ENCODE measurements around the gene SSNA1.
A peak's percentile ranks its signal among the peaks of the same experiment; 100 is the strongest.

SSNA1 gene

GRCh38 chr9:137146527-137146918, 42.0 kb upstream of the SSNA1 start:
- Histone ChIP-seq H3K4me3 (ENCODE audit: low read length) (no peak overlapping the region), H3K27me3 (ENCODE audit: insufficient read depth, low read length) (peaks cover 41% of the 10 kb centered on the region), H3K4me1 (ENCODE audit: insufficient read depth, low read length) (no peaks in the 10 kb centered on the region), H3K36me3 (ENCODE audit: insufficient read depth, low read length) (no peaks in the 10 kb centered on the region), H3K9me3 (ENCODE audit: insufficient read depth, low read depth, low read length) (no peaks in the 10 kb centered on the region), H3K9ac (ENCODE audit: low read depth, low read length) (no peak overlapping the region), H3K27ac (ENCODE audit: low read depth, low read length) (no peak overlapping the region)
- 81% methylated on average over 8 of the region's 9 CpGs for WGBS

GRCh38 chr9:137147091-137147792, 41.2 kb upstream of the SSNA1 start:
- Histone ChIP-seq H3K4me3 (ENCODE audit: low read length) (no peak overlapping the region), H3K36me3 (ENCODE audit: insufficient read depth, low read length) (no peaks in the 10 kb centered on the region), H3K27ac (ENCODE audit: low read depth, low read length) (no peak overlapping the region), H3K9ac (ENCODE audit: low read depth, low read length) (no peak overlapping the region), H3K9me3 (ENCODE audit: insufficient read depth, low read depth, low read length) (no peaks in the 10 kb centered on the region), H3K4me1 (ENCODE audit: insufficient read depth, low read length) (no peaks in the 10 kb centered on the region), H3K27me3 (ENCODE audit: insufficient read depth, low read length) (peaks cover 34% of the 10 kb centered on the region)
- WGBS: 91% methylated on average over 26 of the region's 26 CpGs

DNA sequence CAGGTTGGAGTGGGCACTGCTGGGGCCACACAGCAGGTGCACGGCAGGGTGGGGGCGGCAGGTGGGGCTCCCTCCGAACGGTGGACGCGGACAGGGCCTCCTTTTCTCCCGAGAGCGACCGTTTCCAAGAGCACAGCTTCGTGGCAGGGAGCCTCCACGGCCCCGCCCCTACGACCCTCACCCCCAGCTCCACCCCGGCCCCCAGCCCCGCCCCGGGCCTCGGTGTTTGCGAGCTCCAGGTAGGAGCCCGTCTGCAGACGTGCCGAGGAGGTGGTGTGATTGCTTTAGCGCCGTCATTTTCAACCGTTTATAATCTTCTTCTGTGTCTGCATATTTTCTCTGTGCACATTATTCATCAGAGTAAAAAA, 40.7 kb upstream of the SSNA1 start:
- WGBS: 52% methylated on average over 23 of the region's 24 CpGs

DNA sequence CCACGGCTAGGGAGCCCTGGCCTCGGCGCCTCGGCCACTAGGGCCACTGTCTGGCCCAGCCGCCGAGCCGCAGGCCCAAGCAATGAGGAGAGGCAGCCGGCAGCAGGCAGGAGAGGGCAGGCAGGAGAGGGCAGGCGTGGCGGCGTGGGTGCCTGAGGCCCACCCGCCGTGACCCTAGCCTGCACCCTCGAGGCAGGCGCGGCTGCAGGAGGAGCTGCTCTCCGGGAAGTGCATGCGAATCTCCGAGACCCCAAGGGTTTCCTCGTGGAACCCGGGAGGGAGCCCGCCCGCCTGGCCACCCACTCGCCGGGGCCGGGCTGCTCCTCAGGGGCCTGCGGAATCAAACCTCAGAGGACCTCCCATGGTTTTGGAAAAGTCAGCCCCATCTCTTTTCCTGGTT, 40.2 kb upstream of the SSNA1 start:
- no peaks in the 10 kb centered on the region for H3K9me3 ChIP-seq (ENCODE audit: insufficient read depth, low read depth, low read length)

More for the DNA sequence above, 40.7 kb upstream of the SSNA1 start:
- H3K9ac ChIP-seq (ENCODE audit: low read depth, low read length): no peak overlapping the region
- no peak overlapping the region for H3K4me3 ChIP-seq (ENCODE audit: low read length)
- no peaks in the 10 kb centered on the region for H3K36me3 ChIP-seq (ENCODE audit: insufficient read depth, low read length)
- no peak overlapping the region for H3K27ac ChIP-seq (ENCODE audit: low read depth, low read length)
- no peaks in the 10 kb centered on the region for H3K9me3 ChIP-seq (ENCODE audit: insufficient read depth, low read depth, low read length)
- H3K27me3 ChIP-seq (ENCODE audit: insufficient read depth, low read length): peaks cover 29% of the 10 kb centered on the region
- H3K4me1 ChIP-seq (ENCODE audit: insufficient read depth, low read length): no peaks in the 10 kb centered on the region

GRCh38 chr9:137148661-137149060, 39.8 kb upstream of the SSNA1 start:
- Histone ChIP-seq H3K27ac (ENCODE audit: low read depth, low read length) (no peak overlapping the region), H3K9ac (ENCODE audit: low read depth, low read length) (no peak overlapping the region), H3K4me3 (ENCODE audit: low read length) (no peak overlapping the region), H3K27me3 (ENCODE audit: insufficient read depth, low read length) (peaks cover 20% of the 10 kb centered on the region), H3K36me3 (ENCODE audit: insufficient read depth, low read length) (no peaks in the 10 kb centered on the region), H3K9me3 (ENCODE audit: insufficient read depth, low read depth, low read length) (no peaks in the 10 kb centered on the region), H3K4me1 (ENCODE audit: insufficient read depth, low read length) (no peaks in the 10 kb centered on the region)
- WGBS: 87% methylated on average over 19 of the region's 19 CpGs

More for the DNA sequence above, 40.2 kb upstream of the SSNA1 start:
- no peaks in the 10 kb centered on the region for H3K36me3 ChIP-seq (ENCODE audit: insufficient read depth, low read length)
- H3K27ac ChIP-seq (ENCODE audit: low read depth, low read length): no peak overlapping the region
- no peak overlapping the region for H3K9ac ChIP-seq (ENCODE audit: low read depth, low read length)
- H3K4me3 ChIP-seq (ENCODE audit: low read length): no peak overlapping the region
- H3K4me1 ChIP-seq (ENCODE audit: insufficient read depth, low read length): no peaks in the 10 kb centered on the region
- WGBS: 79% methylated on average over 27 of the region's 27 CpGs
- peaks cover 24% of the 10 kb centered on the region for H3K27me3 ChIP-seq (ENCODE audit: insufficient read depth, low read length)

- Histone ChIP-seq H3K27ac (ENCODE audit: low read depth, low read length) (no peak overlapping the region), H3K9ac (ENCODE audit: low read depth, low read length) (no peak overlapping the region), H3K4me1 (ENCODE audit: insufficient read depth, low read length) (no peaks in the 10 kb centered on the region), H3K36me3 (ENCODE audit: insufficient read depth, low read length) (no peaks in the 10 kb centered on the region), H3K27me3 (ENCODE audit: insufficient read depth, low read length) (peaks cover 15% of the 10 kb centered on the region), H3K9me3 (ENCODE audit: insufficient read depth, low read depth, low read length) (no peaks in the 10 kb centered on the region), H3K4me3 (ENCODE audit: low read length) (no peak overlapping the region)
- WGBS: 85% methylated on average over 5 of the region's 5 CpGs
Observed at GRCh38 chr9:137149363-137149762, 39.1 kb upstream of the SSNA1 start.

DNA sequence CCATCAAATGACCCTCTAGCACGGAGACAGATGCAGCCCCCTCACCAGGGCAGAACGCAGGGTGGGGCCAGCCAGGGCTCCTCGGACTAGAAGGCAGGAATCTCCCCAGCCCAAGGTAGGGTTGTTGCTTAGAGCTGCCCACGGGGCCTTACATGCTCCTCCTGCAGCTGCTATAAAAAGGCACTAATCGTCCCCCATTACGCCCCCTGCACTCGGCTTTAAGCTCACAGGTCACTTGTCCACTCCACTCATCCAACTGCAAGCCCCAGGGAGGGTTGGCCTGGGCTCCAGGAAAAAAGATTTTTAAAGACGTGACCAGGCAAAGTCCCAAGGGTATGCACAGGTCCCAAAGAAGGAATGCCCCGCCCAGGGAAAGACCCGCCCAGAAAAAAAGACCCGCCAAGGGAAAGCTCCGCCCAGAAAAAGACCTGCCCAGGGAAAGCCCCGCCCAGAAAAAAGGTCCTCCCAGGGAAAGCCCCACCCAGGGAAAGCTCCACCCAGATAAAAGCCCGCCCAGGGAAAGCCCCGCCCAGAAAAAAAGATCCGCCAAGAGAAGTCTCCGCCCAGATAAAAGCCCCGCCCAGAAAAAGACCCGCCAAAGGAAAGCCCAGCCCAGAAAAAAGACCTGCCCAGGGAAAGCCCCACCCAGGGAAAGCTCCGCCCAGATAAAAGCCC, 38.4 kb upstream of the SSNA1 start:
- no peak overlapping the region for H3K9ac ChIP-seq (ENCODE audit: low read depth, low read length)
- no peak overlapping the region for H3K4me3 ChIP-seq (ENCODE audit: low read length)
- H3K4me1 ChIP-seq (ENCODE audit: insufficient read depth, low read length): no peaks in the 10 kb centered on the region
- WGBS: 86% methylated on average over 20 of the region's 20 CpGs
- H3K27ac ChIP-seq (ENCODE audit: low read depth, low read length): no peak overlapping the region
- no peaks in the 10 kb centered on the region for H3K9me3 ChIP-seq (ENCODE audit: insufficient read depth, low read depth, low read length)
- peaks cover 20% of the 10 kb centered on the region for H3K27me3 ChIP-seq (ENCODE audit: insufficient read depth, low read length)
- no peaks in the 10 kb centered on the region for H3K36me3 ChIP-seq (ENCODE audit: insufficient read depth, low read length)

DNA sequence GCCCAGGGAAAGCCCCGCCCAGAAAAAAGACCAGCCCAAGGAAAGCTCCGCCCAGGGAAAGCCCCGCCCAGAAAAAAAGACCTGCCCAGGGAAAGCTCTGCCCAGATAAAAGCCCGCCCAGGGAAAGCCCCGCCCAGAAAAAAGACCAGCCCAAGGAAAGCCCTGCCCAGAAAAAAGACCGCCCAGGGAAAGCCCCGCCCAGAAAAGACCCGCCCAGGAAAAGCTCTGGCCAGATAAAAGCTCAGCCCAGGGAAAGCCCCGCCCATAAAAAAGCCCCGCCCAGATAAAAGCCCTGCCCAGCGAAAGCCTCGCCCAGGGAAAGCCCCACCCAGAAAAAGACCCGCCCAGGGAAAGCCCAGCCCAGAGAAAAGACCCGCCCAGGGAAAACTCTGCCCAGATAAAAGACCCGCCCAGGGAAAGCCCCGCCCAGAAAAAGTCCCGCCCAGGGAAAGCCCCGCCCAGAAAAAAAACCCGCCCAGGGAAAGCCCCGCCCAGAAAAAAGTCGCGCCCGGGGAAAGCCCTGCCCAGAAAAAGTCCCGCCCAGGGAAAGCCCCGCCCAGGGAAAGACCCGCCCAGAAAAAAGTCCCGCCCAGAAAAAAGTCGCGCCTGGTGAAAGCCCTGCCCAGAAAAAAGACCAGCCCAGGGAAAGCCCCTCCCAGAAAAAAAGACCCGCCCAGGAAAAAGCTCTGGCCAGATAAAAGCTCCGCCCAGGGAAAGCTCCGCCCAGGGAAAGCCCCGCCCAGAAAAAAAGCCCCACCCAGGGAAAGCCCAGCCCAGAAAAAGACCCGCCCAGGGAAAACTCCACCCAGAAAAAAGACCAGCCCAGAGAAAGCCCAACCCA, 37.6 kb upstream of the SSNA1 start:
- Histone ChIP-seq H3K4me3 (ENCODE audit: low read length) (no peak overlapping the region), H3K27me3 (ENCODE audit: insufficient read depth, low read length) (peaks cover 25% of the 10 kb centered on the region), H3K27ac (ENCODE audit: low read depth, low read length) (no peak overlapping the region), H3K36me3 (ENCODE audit: insufficient read depth, low read length) (no peaks in the 10 kb centered on the region), H3K4me1 (ENCODE audit: insufficient read depth, low read length) (no peaks in the 10 kb centered on the region), H3K9me3 (ENCODE audit: insufficient read depth, low read depth, low read length) (no peaks in the 10 kb centered on the region), H3K9ac (ENCODE audit: low read depth, low read length) (no peak overlapping the region)
- 80% methylated on average over 34 of the region's 34 CpGs for WGBS

DNA sequence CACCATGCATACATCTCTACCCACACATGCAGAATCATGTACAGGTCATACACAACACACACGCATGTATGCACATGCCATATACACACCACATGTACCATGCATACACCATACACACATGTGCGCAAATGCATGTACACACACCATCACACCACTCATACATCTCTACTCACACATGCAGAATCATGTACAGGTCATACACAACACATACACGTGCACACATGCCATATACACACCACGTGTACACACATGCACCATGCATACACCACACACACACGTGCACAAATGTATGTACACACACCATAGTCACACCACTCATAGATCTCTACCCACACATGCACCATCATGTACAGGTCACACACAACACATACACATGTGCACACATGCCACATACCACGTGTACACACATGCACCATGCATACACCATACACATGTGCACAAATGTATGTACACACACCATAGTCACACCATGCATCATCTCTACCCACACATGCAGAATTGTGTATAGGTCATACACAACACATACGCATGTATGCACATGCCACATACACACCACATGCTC, 35.6 kb upstream of the SSNA1 start:
- WGBS: 89% methylated on average over 7 of the region's 7 CpGs
- peaks cover 33% of the 10 kb centered on the region for H3K27me3 ChIP-seq (ENCODE audit: insufficient read depth, low read length)

DNA sequence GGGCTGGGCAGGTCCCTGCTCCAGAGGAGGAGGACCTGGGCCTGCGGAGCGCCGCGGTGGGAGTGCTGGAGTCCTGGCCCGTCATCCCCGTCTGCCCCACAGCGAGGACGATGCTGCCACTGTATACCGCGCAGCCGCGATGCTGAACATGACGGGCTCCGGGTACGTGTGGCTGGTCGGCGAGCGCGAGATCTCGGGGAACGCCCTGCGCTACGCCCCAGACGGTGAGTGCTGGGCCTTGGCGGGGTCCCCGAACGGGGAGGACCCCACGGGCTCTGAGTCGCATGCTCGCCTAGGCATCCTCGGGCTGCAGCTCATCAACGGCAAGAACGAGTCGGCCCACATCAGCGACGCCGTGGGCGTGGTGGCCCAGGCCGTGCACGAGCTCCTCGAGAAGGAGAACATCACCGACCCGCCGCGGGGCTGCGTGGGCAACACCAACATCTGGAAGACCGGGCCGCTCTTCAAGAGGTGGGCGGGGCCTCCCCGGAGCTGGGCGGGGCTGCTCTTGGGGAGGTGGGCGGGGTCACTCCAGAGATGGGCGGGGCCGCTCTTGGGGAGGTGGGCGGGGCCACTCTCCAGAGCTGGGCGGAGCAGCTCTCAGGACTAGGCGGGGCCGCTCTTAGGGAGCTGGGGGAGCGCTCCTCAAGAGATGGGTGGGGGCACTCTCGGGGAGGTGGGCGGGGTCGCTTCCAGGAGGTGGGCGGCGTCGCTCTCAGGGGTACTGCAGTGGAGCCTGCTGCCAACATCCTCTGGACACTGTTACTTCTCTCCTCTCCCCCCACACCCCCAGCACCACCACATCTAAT, 31.7 kb upstream of the SSNA1 start:
- H3K9me3 ChIP-seq (ENCODE audit: insufficient read depth, low read depth, low read length): no peaks in the 10 kb centered on the region
- H3K36me3 ChIP-seq (ENCODE audit: insufficient read depth, low read length): no peaks in the 10 kb centered on the region
- no peak overlapping the region for H3K27ac ChIP-seq (ENCODE audit: low read depth, low read length)
- 56% methylated on average over 65 of the region's 65 CpGs for WGBS
- no peaks in the 10 kb centered on the region for H3K4me1 ChIP-seq (ENCODE audit: insufficient read depth, low read length)
- H3K4me3 ChIP-seq (ENCODE audit: low read length): peak overlapping the region; percentile 50
- H3K27me3 ChIP-seq (ENCODE audit: insufficient read depth, low read length): peaks cover 70% of the 10 kb centered on the region
- no peak overlapping the region for H3K9ac ChIP-seq (ENCODE audit: low read depth, low read length)

More for the DNA sequence above, 35.6 kb upstream of the SSNA1 start:
- no peak overlapping the region for H3K9ac ChIP-seq (ENCODE audit: low read depth, low read length)
- H3K9me3 ChIP-seq (ENCODE audit: insufficient read depth, low read depth, low read length): no peaks in the 10 kb centered on the region
- H3K36me3 ChIP-seq (ENCODE audit: insufficient read depth, low read length): no peaks in the 10 kb centered on the region
- no peak overlapping the region for H3K4me3 ChIP-seq (ENCODE audit: low read length)
- no peaks in the 10 kb centered on the region for H3K4me1 ChIP-seq (ENCODE audit: insufficient read depth, low read length)
- H3K27ac ChIP-seq (ENCODE audit: low read depth, low read length): no peak overlapping the region

All from HUES64 (cell line).